ENCODE results near the gene ATG16L1.

Gene ATG16L1

DNA sequence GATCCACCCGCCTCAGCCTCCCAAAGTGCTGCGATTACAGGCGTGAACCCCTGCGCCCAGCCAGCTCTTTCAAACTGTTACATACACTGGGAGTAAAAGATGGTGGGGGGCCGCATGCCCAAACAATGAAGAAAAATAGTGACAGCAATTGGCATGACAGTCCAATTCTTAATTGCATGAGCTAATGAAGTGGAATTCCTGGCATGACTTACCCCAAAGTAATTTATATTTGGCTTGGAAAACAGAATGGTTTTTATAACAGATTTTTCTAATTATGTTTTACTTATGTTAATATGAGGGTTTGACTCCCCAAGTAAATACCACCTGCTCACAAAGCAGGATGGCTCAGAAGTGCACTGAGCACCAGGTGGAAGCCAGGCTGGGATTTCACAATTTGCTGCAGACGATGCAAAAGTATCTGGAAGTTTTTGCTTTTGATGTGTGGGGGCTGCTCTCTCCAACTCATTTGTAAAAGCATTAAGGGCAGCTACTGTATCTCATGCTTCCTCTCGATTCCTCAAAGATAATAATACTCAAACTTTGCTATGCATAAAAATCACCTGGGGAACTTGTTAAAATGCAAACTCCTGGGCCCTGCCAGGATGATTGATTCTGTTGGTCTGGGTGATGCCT is 24.0 kb upstream of the ATG16L1 start:
- no peak for DNase-seq (ENCODE audit: low read depth)

DNA sequence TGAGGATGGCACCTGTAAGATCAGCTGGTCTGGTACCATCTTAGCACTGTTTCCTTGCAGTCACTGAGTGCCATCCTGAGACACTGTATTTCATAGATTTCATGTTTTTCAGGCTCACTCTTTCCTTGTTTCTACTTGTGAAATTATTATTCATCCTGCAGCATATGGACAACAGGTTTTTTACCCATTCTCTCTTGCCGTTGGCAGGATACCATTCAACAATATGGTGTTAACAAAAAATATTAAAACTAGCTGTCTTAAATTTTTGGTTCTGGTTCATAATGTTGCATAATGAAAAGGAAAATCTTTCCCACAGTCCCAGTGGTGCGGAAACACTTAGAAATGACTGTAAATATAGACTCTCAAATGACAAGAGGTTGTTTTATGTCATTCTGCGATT is 23.1 kb upstream of the ATG16L1 start:
- DNase-seq (ENCODE audit: low read depth), result no peak

DNA sequence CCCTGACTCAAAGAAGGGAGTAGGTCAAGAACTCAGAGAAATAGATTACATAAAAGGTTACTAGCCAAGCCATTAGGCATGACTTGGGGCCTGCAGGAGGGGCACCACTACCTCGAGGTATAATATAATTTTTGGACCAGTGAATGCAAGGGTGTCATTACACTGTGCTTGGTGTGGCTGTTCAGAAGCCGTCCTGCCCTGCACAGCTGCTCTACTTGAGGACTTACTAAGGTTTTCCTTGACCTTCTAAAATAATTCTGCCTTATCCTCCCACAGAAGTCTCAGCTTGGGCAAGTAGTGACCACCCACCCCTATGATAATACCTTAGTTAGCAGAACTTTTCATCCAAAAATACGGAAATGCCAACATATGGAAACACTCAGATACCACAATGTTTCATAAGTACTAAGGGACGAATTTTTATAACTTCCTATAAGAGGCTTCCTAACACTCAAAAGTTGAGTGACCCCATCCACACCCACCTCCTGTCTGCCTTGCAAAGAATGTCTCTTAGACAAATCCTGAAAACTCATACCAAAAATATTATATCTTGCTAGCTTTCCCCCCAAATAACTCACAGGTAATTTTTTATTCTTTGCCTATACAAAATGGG is 17.7 kb upstream of the ATG16L1 start:
- no peak for DNase-seq (ENCODE audit: low read depth)

DNA sequence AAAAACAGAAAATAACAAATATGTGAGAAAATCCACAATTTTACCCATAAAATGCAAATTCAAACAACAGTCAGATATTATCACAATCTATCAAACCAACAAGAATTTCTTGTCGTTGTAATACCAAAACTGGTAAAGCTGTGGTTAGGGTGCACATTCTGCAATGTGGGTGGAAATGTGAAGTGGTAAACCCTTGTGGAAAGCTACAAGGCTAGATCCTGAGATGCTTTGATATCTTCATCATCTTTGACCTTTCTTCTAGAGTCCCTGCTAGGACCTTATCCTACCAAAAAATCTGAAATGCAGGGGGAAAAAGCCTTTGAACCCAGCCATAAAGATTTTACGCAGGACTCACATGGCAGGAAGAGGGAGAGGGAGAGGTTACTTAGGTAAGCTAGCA is 17.2 kb upstream of the ATG16L1 start:
- DNase-seq (ENCODE audit: low read depth), result no peak

DNA sequence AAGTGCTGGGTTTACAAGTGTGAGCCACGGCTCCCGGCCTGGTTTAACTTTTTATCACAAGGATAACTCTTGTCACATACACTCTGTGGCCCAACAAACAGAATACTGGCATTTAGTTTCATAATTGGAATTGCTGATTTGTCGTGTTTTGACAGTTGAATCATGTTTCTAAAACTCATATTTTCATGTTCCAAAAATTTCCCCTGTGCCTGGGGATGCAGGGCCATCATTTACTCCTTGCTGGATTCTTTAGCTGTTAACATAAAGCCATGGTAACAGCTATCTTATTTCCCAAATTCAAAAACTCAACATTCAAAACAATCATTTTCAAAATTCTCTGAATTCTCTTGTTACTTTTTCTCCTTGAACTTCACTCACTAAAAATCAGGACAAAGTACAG is 16.5 kb upstream of the ATG16L1 start:
- DNase-seq (ENCODE audit: low read depth), result no peak

DNA sequence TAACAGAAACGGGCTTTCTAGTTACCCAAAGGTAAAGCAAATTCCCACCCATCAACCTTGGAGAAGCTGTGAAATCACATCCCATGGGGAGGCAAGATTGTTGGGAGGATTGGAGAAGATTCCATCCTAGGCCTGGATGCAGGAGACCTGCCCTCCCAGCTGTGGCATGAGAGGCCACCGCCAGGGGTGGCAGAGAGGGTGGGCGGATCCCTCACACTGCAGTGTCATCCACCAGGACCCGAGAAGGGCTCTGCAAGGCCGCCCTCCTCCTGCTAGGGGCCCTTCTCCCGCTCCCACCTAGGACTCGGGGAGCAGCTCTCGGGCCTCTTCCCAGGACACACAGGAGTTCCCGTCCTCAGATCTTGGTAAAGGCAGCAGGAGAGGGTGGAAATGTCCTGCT is 15.5 kb upstream of the ATG16L1 start:
- DNase-seq (ENCODE audit: low read depth), result no peak

DNA sequence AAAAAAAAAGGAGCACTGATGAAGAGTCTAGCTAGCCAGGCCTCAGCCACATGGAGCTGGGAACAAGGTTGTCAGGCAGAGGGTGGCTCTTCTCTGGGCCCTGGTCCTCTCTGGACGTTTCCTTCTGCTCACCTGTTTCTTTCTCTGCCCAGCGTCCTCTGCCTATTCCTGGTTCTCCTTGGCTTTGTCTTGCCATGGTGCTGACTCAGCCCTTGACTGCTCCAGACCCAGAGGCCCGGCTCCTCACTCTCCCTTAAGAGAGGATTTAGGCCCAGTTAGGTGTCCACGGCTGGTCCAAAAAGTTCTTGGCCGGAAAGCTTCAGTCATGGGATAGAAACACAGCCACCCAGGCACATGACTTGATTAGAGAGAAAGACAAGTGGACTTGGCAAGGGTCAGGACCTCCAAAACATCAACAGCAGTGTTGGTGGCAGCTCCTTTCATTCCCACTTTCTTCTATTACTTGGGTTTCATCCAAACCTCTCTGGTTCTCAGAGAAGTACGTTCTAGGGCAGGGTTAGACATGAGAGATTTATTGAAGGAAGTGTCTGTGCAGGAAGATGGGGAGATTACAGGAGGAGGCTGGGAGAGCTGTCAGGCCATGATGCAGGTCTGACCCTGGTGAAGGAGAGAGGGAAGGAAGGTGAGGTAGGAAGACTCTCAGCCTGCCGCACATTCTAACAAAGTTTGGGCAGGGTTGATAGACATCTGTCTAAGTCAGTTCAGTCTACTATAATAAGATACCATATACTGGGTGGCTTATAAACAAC is 14.5 kb upstream of the ATG16L1 start:
- DNase-seq (ENCODE audit: low read depth), result no peak

DNA sequence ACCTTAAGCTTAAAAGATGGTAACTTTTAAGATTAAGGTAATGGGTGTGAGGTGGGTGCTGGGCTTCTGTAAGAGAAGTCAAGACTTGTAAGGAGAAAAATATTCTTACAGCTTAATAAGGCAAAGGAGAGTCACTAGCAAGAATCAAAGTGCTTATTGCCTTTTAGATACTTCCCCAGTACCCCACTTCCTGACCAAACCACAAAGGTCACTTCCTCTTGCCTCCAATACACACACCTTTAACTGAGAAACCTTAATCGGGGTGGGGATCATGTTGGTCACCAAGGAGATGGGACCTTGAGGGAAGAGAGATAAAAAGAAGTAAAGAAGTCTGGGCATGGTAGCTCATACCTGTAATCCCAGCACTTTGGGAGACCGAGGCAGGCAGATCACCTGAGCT is 10.6 kb upstream of the ATG16L1 start:
- DNase-seq (ENCODE audit: low read depth), result no peak

DNA sequence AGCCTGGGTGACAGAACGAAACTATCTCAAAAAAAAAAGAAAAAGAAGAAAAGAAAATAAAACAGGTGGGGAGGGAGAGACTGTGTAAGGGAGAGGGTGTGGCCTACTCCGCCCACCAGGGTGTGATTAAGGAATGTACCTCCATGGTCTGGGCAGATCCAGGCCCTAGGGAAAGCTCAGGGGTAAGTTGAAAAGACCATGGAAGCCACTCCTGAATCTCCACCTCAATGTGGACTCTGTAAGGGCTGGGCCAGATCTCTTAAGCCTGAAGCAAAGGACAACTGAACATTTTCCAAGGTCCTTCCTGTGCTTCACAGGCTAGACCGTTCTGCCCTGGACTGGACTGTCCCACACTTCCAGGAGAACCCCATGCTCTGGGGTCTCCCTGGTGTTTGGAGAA is 9.7 kb upstream of the ATG16L1 start:
- DNase-seq (ENCODE audit: low read depth), result no peak

DNA sequence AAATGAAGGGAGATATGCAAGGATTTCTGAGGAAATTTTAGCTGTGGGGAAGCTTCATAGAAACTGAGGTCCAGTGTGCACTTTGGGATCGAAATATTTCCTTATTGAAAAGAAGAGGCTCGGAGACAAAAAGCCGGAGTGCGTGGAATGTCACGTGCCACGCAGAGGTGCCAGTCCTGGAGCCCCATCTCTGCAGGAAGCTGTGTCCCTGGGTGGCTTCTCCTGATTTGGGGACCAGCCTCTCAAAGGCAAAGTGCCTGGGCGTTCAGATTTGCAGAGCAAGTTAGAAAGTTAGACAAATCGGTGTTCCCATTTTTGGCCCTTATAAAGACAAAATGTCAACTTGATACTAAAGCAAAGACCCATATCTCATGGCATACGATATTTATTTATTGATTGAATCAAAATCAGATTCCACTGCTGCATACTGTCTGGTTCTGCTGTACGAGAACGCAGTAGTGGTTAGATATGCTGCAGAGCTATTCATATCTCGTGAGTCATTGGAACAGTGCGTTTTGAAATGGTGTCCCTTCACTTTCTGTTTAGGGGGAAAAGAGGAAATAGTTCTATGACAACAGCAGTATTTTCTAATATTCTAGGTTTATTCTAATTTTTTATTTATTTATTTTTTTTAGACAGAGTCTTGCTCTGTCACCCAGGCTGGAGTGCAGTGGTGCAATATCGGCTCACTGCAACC is 9.1 kb upstream of the ATG16L1 start:
- DNase-seq (ENCODE audit: low read depth), result no peak

DNA sequence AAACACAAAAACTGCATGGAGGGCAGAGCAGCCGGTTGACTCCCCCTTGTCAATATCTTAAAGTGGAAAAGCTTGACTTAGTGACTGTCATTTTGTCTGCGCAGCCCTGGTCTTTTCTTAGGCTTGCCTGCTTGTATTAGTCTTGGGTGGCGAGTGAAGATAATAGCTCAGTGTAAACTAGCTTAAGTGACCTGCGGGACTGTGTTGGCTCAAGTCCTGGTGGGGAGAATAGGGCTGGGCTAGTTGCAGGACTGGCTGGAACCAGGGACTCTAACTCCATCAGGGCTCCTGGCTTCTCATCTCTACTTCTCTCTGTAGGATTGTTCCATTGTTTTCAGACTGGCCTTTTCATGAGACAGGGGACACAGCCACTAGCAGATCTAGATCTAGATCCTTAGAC is 8.1 kb upstream of the ATG16L1 start:
- DNase-seq (ENCODE audit: low read depth), result no peak

DNA sequence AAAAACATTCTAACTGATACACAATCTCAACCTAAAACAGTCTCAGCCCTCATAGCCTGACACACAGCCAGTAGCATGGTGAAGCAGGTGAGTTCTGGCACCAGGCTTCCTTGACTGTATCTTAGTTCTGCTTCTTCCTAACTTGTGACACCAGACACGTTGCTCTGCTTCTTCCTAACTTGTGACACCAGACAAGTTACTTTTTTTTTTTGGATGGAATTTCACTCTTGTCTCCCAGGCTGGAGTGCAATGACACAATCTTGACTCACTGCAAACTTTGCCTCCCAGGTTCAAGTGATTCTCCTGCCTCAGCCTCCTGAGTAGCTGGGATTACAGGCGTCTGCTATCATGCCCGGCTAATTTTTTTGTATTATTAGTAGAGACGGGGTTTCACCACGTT is 6.7 kb upstream of the ATG16L1 start:
- no peak for DNase-seq (ENCODE audit: low read depth)

DNA sequence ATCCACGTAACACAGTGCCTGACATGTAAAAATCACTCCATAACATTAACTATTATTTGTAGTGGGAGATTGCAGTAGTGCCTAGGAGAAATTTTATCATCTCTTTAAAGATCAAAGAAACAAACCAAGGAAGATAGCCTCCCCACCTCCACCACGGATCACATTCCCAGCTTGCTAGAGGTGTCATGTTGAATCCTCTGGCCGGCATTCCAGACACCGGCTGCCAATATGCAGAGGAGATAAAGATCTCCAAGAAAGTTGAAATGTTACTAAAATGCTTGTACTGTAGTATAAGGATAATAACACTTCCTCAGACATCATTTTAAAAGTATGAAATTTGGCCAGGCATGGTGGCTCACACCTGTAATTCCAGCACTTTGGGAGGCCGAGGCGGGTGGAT is 6.1 kb upstream of the ATG16L1 start:
- DNase-seq (ENCODE audit: low read depth), result no peak

DNA sequence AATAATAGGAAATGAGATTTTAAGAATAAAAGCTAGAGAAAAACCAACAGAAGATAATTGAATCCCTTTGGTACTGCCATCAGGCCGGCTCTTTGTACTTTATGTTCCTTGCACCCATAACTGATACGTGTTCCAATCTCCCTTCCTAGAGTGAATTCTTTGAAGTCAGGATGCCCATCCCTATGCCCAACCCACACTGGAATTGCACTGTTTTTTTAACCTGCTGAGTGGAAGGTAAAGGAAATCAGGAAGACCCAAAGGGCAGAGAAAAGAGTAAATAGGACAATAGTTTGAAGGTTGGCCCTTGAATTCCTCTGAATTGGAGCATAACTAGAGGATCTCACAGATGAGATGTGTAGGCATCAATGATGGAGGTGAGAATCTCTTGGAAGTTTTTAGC is 4.4 kb upstream of the ATG16L1 start:
- DNase-seq (ENCODE audit: low read depth), result no peak

DNA sequence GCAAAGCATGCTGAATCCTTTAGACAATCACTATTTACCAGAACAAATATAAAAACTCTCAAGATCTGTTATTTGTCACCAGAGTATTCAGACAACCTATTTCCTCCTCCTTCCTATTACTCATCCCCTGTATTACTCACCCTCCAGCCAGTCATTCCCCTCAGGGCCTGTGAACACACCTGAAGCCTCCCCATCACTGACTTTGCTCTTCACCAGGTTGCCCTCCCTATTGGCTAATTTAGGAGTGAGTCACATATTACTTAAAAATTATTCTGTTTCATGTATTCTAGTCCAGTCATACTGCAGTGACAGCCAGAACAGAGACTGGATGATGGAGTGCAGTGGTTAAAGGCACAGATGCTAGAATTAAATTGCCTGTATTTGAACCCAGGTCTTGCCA is 3.7 kb upstream of the ATG16L1 start:
- peak; percentile 70 for DNase-seq (ENCODE audit: low read depth)

DNA sequence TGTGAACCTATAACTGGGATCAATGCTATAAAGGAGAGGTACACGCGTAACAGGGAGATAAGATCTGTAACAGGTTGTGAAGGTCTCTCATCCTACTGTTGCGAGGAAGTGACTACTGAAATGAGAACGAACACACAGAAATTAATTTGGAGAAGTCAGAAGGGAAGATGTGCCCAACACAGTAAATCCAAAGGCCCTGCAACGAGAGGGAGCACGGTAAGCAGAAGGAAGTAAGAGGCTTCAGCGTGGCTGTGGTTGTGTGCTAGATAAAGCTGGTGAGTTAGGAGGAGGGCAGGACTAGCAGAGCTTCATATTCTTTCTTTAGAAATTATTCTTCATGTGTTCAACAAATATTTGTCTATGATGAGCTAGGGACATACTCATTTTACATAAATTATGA is 2.5 kb upstream of the ATG16L1 start:
- no peak for DNase-seq (ENCODE audit: low read depth)

DNA sequence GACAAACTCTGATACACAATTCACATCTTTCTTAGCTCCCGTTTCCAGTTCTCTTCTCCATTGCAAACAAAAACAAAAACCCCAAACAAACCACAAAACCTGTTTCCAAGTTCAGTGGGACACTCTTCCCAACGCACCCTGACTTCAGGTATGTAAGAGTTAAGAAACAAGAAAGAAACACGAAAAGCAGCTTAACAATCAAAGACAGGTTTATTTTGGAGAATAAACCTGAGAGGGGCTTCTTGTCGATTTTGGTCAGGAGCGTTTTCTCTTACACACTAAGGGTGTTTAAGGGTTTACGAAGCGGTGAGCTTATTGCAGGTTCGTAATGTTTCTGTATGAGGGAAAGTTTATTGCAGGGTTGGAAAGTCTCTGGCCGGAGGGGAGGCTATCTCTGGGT is 905 bp upstream of the ATG16L1 start:
- no peak for DNase-seq (ENCODE audit: low read depth)

DNA sequence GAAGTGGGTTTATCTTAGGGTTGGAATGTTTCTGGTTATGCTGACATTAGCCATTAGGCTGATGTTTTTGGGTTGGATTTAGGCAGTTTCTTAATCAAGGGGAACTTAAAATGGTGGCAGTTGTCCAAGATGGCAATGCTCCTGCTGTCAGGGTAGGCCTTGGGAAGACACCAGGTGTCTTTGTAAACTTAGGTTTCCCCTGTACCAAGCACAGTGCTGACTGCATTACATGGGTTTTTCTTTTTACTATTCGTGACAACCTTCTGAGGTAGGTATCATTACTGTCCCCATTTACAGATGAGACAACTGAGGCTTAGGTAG is 528 bp upstream of the ATG16L1 start:
- no peak for DNase-seq (ENCODE audit: low read depth)

DNA sequence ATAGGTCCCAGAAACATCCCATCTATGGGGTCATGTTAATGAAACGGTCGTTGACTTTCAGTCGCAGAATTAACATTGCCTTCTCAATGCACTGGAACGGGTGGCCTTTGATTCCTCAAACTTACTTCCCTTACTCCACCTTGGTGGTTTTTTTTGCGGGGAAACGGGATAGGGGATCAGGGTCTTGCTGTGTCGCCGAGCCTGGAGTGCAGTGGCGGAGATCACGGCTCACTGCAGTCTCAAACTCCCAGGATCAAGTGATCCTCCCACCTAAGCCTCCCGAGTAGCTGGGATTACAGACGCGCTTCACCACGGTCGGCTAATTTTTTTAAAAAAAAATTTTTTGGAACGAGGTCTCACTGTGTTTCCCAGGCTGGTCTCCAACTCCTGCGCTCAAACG is 754 bp downstream of the ATG16L1 start:
- DNase-seq (ENCODE audit: low read depth), result no peak

DNA sequence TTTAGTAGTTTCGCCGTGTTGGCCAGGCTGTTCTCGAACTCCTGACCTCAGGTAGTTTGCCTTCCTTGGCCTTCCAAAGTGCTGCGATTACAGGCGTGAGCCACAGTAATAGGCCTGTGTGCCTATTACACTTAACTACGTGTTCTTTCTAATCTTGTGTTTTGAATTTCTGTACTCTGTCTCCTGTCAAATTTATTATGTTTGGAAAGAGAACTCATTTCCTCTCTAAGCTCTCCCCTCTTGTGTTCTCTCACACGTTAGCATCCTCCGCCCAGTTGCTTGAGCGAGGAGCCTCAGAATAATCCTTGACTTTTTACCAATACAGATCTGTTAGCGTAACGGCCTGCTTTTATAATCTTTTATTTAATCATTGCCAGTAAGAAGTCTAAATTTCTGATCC is 3.7 kb downstream of the ATG16L1 start:
- DNase-seq (ENCODE audit: low read depth), result no peak

DNA sequence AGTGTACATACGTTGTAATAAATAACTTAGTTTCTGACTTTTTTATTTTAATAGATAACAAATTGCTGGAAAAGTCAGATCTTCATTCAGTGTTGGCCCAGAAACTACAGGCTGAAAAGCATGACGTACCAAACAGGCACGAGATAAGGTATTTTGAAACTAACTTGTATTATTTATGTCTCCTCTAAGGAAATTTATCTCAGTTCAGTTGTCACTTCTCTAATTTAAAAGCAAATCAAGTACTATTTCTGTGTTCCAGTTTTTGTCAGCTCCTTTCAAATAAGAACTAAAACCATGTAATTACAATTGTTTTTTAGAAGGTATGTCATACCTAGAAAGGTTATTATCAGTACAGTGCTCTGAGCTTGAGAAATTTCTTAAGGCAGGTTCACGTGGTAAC is 4.6 kb downstream of the ATG16L1 start:
- DNase-seq (ENCODE audit: low read depth), result no peak

DNA sequence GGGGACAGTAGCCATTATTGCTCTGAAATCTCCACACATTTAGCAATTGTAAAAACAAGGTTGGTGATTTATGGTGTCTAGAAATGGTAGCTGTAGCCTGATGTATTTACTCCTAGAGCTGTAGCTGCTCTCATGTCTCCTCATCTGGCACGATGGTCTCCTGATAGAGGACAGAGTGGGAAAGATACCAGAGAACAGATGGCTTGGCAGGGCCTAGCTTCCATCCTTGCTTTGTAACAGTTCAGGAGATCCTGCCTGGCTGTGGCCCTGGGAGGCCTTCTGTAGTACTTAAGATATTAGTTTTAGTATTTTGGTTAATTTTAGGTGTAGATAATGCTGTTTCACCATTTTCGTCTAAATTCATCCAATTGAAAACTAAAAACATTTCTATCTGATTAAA is 6.7 kb downstream of the ATG16L1 start:
- DNase-seq (ENCODE audit: low read depth), result no peak

DNA sequence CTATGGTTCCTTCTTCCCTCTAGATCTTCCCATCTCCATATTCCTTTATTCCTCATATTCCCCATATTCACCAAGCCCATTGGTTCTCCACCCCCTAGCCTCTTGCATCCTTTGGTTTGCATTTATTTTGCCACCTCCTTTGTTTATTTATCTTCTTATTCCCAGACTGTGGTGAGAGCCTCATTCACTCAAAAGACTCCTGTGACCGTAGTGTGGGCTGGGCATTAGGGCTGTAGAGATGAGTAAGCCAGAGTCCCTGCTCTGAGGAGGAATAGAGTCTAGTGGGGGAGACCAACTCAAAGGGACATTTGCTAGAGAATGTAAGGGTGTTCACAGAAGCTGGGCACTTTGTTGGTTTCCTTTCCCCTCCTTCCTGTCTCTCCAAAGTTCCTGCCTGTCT is 8.3 kb downstream of the ATG16L1 start:
- DNase-seq (ENCODE audit: low read depth), result no peak

All from T-helper 22 cell (primary cell).